22Rv1 (cell line): ENCODE measurements around the gene KRTAP5-8.

Experiments used
- H3K27ac ChIP-seq: fragments of 450-650 bp; 2 replicates; pipeline ENCODE4 v1.5.1; 2017
- CTCF ChIP-seq: fragments of 450-650 bp; IDR thresholded peaks from 2 replicates; pipeline ENCODE4 v1.5.1; 2017; ENCODE audit warnings: mild to moderate bottlenecking
- ZFX ChIP-seq: fragments of 450-650 bp; IDR thresholded peaks from 2 replicates; pipeline ENCODE4 v1.6.1; 2017; ENCODE audit warnings: antibody characterized with exemption, borderline replicate concordance

KRTAP5-8 gene

GRCh38 chr11:71495286-71496230, 42.3 kb upstream of the KRTAP5-8 start:
- TF ChIP-seq CTCF, result no peak
- no peak for TF ChIP-seq ZFX
- H3K27ac ChIP-seq, result no peak overlapping the region

GRCh38 chr11:71496421-71496820, 41.4 kb upstream of the KRTAP5-8 start:
- TF ChIP-seq CTCF (no peak), ZFX (no peak)
- no peak overlapping the region for H3K27ac ChIP-seq

GRCh38 chr11:71498091-71498490, 39.7 kb upstream of the KRTAP5-8 start:
- no peak for TF ChIP-seq ZFX
- TF ChIP-seq CTCF, result no peak
- no peak overlapping the region for H3K27ac ChIP-seq

- TF ChIP-seq CTCF, result no peak
- TF ChIP-seq ZFX, result no peak
- H3K27ac ChIP-seq, result no peak overlapping the region
These were observed 38.7 kb upstream of the KRTAP5-8 start for GRCh38 chr11:71499125-71499524.

GRCh38 chr11:71499546-71499945, 38.3 kb upstream of the KRTAP5-8 start:
- TF ChIP-seq ZFX, result no peak
- TF ChIP-seq CTCF, result no peak
- no peak overlapping the region for H3K27ac ChIP-seq

GRCh38 chr11:71500601-71501021, 37.2 kb upstream of the KRTAP5-8 start:
- H3K27ac ChIP-seq, result no peak overlapping the region
- no peak for TF ChIP-seq CTCF
- TF ChIP-seq ZFX, result no peak
